NK-92 (cell line): ENCODE results near the gene STK39.

Experiments used
- DNase-seq: peaks from one replicate; lab custom pipeline; 2025; ENCODE audit not compliant: unreplicated experiment; lab: John Stamatoyannopoulos, UW

Gene STK39

DNA sequence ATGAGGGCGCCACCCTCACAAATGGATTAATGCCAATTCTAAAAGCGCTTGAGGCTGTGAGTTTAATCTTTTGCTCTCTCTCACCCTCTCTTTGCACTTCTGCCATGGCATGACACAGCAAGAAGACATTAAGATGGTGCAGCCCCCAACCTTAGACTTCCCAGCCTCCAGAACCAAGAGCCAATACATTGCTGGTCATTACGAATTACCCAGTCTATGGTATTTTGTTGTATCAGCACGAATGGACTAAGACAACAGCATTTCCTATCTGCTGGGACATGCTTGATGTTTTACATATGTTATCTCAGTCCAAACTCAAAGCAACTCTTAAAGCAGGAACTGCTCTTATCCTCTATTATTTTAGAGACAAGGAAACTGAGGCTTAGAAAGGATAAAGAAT lies 222.9 kb downstream of the STK39 start:
- no peak for DNase-seq

DNA sequence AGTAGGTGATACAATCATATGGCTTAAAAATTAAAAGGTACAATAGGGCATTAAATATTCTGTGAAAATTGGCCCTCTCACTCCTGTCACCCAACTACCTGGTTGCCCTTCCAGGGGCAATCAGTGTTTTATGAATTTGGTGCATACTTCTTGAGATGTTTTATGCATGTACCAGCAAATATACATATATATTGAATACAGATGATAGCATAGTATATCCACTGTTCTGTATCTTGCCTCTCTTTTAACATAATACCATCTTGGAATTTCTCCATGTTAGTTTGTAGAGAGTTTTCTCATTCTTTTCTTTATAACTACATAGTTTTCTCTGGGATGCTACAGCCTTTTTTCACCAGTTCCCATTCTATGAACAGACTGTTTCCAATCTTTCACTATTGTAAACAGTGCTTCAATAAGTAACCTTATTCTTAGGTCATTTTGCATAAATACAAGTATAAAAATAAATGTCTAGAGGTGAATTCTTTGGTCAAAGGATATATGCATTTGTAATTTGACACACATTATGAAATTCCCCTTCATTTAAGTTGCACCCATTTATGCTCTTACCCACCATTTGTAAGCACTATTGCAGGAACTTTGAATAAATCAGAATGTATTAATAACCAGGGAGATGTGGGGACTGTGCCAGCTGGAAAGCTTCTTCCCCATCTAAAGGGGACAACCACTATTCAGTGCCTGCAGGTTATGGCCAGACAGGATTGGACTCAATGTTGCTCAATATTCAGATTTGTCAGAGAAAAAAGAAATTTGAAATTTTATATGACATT lies 225.4 kb downstream of the STK39 start:
- DNase-seq = no peak

DNA sequence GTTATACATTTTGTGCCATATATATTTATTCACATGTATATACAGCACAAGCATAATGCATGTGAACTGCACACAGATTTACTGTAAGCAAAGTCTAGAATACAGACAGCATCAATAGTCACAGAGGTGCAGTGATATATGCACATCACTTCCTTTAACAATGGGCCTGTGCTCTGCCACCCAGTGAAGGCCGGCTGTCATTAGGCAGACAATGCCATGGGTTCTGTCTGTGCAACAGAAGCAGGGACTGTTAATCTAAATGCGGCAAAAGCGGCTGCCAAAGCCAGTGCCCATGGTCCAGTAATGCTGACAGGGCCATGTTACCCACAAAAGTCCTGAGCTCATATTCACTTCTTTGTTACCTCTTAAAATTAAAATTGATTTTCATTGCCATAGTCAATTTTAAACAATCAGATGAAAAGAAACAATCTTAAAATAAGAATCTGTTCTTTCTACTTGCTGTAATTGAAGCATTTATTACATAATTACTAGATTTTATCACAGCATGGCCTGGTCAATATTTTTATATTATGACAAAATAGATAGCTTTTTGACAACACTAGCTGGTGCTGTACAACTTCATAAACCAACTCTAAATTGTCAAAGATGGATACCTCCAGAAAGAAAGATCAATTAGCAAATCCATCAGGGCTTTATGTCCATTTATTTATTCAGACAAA lies 232.0 kb downstream of the STK39 start:
- DNase-seq = no peak

DNA sequence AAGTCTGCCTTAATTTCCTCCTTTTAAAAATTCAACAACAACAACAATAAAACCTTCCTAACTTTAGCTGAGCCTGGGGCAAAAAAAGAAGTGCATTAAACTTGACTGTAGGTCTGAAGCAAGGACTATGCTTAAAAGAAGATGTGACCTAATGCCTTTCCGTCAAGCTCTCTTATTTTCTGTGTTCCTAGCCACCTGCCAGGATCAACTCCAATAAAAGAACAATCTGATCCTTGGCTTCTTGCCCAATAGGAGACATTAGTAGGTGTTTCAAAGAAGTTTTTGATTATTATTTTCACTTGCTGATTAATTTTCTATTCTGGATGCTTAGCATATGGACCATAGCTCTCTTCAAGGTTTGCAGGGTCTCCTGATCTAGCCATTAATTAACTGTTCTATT lies 237.5 kb downstream of the STK39 start:
- no peak for DNase-seq

DNA sequence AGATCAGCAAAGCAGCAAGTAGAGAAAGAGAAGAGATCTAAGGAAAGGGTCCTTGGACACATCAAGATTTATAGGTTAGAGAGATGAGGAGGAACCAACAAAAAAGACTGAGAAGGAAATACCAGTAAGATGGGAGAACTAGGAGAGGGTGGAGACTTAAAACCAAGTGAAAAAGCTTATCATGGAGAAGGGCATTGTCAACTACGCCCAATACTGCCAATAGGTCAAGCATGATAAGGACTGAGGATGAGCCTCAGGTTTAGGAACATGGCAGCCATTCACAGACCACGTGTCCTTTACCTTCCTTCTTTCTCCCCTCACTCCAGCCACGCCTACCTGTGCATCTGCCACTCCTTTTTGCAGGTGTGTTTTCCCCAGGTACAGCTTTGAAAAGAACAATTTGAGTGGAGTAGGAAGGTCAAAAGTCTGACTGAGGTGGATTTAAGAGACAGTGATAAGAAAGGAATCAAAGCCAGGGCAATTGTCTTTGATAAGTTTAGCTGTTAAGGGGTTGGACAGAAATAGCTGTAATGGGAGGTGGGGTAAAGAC lies 238.7 kb downstream of the STK39 start:
- DNase-seq = no peak

DNA sequence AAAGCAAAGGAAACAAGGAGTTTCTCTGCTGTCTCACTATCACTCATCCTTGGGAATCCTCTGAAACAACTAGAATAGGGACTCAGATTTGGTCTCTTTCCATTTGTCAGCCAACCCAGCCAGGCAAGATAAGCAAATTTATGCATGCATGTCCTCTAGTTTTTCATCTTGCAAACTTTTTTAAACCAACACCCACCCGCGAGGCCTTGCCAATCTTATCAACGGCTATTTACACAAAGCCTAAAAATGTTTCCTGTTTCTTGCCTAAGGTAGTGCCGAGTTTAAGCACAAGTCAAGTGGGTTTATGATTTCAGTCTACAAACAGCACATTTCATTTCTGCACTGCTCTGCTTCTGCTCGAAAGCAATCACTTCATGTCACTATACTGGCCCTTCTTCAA lies 240.9 kb downstream of the STK39 start:
- no peak for DNase-seq

DNA sequence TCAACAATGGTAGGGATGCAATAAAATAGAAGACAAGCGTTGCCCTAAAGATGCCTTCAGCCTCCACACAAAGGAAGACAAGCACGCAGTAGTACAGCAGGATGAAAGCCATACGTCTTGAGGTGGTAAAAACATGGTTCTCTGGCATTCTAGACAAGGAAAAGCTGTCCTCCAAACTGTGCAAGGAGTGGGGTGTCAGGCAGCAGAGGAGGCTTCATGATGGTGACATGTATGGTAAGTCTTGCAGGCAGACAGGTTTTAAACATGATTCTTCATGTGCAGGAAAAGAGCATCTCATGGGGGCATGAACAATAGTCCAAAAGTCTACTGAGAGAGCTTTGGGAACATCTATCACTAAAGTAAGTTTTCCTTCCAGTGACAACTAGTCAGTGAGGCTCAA lies 241.8 kb downstream of the STK39 start:
- DNase-seq = no peak

DNA sequence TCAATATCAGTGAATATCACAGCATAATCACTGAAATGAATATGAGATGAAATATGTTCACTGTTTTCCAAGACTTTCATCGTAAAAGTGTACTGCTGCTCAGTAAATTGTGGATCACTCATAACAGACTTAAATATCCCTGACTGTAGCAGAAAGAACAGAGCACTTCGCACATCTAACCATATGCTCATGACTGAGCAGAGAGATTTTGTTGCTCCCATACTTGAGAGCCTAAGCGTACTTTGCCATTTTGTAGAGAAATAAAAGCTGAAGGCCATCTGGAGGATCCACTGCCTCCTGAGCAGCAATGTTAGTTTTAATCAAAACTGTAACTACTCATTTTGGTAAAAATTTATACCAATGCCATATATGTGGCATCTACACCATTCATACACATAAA lies 243.5 kb downstream of the STK39 start:
- no peak for DNase-seq

DNA sequence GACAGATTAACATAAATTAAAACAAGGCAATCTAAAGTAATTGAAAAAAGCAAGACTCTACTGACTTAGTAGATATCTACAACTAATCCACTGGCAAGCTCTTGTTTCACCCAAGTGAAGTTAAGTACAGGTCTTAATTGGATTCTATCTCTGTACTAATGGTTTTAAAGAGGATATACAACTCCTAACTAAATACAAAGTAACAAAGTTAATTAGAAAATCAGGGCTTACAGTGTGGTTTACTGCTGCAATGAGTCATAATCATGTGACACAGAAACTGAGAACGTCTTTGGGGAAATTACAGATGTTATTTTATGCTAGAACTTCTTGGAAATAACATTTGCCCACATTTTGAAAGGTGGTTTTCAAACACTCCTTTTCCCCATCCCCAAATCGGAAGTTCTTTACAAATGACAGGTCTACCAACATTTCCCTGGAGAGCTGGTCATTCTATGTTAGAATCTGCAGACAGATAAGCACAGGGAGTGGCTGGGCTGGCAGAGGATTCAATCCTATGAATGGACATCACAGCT lies 245.3 kb downstream of the STK39 start:
- no peak for DNase-seq

DNA sequence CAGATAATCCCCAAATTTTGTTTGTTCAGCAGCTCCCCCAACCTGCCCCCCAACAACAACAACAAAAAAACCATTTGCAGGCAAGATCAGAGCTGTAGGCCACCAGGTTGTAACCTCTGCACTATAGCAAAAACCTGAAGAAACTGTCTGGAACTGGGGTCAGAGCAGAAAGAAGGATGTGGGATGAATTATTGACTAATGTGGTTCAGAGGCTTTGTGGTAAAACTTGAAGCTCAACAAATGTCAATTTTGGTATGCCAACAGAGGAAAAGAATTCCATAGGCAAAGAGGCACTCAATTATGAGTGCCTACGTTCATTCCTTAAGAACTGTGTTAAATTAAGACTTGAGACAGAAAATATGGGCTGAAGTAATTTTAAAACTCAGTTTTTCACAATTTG lies 255.1 kb downstream of the STK39 start:
- no peak for DNase-seq

DNA sequence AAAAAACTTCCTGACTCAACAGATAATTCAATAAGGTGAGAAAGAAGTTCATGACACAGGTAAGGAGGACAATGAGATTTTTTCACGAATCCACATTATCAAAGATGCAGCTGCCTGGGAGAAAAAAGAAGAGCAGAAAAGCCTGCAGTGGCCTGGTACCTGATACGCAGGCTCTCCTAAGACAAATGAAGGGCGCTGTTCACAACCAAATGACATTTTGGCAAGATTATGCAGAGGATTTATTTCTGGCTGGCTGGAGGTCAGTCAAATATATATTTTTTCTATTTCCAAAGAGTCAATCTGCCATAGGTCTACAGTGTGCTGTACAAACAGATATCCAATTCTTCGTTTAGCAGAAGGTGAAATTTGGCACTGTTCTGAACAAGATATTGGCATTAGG lies 257.3 kb downstream of the STK39 start:
- DNase-seq = no peak

DNA sequence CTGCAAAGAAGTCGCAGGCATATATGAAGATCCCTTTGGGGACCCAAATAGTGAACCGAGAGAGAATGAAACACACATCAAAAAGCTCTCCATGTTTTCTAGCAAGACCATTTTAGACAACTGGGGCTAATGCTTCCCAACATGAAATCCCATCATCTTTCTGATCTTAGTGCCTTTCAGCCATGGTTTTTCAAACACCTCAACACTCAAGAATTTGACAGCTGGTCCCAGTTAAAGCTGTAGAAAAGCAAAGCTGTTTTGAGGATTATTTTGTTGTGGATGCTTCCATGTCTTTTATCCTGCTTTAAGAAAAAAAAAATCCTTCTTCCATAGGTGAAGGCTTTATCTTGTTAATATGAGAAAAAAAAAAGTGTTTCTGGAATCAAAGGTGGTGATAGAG lies 259.1 kb downstream of the STK39 start:
- no peak for DNase-seq

DNA sequence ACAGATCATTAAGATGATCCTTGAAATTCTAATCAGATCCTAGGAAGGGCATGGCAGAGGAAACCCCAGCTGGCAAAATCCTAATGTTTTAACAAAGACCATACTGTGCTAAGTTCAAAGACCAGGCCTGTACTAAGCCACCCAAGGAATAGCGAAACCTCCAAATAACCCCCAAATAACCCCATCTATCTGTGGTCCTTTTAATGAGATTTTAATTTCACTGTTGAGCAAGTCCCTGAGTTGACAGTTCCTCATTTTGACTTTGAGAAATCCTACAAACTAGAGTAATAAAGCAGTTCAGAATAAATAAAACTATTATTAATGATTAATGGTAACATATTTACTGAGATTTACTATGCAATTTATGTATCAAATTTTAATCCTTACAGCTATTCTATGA lies 259.8 kb downstream of the STK39 start:
- DNase-seq = no peak

DNA sequence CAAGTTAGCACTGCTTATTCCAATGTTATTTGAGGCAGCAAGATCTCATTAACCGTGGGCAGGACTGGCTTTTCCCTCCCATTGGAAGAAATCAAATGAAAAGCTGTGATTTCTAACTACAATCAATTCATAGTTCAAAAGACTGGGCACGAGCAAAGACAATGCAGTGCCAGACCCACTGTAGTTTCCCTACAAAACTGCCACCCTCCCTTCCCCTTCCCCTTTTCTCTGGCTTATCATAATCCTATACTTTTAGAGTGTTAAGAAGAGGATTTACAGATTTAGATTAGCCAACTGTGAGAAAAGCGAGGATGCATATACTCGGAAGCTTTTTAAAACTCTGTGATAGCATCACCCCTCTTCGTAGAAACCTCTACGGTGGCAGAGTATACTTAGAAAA lies 260.4 kb downstream of the STK39 start:
- no peak for DNase-seq

DNA sequence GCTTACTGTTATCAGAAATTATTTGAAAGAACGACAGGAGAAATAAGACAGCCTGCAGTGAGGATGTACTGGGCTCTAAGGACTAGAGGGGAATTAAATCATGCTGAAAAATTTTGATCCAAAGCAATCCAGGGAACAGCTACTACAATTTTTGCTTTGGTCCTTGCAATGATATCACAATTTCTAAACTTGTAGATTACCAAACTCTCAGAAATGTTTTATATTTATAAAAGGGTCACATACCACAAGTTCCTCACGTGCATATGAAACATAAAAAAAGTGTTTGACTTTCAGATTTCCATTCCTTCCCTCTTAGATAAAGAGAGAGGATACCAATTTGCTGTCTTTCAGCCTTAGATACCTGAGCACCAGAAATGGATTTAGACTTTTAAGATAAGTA lies 261.2 kb downstream of the STK39 start:
- DNase-seq = no peak

DNA sequence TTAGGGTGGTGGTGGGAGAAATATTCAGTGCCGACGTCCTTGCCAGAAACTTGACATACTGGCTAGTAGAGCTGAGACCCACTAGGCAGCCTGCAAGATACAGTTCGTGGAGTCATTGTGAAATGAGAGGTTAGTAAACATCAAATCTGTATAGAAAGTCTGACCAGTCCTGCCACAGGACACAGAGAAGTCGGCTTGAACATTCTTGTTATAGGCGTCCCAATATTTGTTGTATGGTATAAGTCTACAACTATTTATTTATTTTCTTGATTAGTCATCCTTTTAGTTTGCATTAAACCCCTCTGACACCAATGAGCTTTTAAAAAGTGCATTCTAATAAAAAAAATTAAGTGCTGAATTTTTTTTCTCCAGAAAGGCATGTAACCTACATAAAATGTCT lies 265.4 kb downstream of the STK39 start:
- no peak for DNase-seq

DNA sequence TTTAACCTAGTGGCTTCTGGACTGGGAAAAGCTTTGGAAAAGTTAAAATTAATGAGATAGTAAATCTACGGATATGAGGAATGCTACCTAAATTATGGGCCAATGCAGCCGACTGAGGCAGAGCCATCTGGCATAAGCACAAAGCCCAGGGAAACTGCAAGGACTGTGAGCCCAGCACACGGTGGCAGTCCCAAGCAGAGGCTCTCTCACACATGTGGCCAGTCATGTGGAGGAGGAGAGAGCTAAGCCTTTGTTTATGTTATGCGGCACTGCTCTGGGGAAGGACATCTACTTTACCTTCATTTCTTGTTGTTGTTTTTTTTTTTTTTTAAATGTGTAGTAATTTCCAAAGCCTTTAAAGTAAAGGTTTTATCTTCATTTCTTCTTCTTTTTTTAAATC lies 267.0 kb downstream of the STK39 start:
- DNase-seq = no peak

DNA sequence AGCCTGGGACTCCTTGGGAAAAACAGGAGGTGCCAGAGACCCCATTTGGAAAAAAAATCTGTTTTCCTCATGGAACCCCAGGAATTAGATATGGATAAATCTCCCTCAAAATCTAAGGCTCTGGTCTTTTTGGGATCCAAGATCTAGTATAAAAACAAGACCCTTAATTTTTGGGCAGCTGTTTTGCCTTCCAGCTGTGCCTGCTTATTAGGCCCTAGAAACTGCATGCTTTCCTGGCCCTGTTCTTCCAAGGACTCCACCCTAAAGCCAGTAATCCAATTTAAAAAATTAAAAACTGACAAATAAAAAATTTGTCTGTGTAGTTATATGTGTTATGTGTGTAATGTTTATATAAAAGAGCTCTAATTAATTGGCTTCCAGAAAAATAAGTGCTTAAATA lies 274.6 kb downstream of the STK39 start:
- DNase-seq = no peak

DNA sequence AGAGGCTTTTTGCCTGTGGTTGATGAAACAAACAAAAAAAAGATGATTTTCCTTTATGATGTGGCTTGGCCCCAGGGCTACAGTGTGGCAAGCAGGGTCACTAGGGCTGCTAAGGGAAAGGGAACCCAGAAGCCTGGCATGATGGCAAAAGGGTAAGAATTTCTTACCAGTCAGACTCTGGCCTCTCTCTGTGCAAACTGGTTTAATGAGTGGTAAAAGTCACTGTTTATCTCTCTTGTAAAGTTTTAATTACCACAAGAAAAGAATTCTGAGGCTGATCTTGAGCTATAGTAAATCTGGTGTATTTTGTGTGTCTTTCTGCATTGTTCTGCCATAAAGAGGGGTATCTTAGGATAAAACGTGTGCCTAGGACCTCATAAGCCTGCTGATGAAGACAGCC lies 275.4 kb downstream of the STK39 start:
- DNase-seq = no peak

DNA sequence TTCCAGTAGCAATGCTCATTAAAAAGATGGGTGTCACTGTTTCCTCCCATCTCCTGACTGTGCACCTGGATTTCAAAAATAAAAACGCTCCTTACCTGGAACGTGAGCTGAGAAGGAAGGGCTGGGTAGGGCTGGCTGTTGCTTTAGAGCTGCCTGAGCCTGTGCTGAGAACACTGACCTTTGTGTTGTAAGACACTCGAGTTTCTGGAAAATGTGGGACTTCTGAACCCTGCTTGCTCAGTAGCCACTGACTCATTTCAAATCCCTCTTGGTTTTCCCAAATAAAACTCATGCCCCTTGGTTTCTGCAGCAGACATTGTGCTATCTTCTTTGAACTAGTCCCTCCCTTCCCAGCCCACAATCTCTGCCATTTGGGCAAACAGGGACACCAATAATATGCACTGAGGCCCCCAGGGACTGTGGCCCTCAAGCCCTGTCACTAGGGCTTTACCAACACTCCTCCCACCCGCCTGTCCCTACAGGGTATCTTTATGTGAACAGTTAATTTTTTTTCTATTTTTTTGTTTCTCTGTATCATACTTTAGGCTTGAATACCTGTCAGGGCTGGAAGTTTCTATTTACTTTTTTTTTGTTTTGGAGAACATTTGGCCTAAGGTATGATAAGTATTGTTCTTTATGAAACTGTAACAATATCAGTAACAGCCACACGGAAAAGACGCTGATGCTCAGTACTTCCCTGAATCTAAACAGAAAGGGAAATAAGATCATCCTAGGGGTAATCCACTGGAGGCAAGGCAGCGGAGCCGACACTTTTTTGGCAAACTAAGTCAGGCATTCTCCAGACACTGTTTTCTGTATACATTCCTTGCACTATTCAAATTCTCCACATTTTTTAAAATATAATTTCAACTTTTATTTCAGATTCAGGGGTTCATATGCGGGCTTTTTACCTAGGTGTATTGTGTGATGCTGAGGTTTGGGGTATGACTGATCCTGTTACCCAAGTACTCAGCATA lies 280.2 kb downstream of the STK39 start:
- no peak for DNase-seq
